ENCODE results near the gene ANKRD13A. TPM values are rescaled to one million over a fixed set of nuclear protein-coding genes. Genes with fewer than 3 reads are reported as not detected.
"Not testable (repeated sequence)": the region's sequence is repeated elsewhere in the genome, so short reads cannot be mapped to it uniquely, and the experiment has no call there.

Gene ANKRD13A
- total and polyA plus RNA-seq, 7 donors = 6.8 to 16.3 (median 9.0) TPM

DNA sequence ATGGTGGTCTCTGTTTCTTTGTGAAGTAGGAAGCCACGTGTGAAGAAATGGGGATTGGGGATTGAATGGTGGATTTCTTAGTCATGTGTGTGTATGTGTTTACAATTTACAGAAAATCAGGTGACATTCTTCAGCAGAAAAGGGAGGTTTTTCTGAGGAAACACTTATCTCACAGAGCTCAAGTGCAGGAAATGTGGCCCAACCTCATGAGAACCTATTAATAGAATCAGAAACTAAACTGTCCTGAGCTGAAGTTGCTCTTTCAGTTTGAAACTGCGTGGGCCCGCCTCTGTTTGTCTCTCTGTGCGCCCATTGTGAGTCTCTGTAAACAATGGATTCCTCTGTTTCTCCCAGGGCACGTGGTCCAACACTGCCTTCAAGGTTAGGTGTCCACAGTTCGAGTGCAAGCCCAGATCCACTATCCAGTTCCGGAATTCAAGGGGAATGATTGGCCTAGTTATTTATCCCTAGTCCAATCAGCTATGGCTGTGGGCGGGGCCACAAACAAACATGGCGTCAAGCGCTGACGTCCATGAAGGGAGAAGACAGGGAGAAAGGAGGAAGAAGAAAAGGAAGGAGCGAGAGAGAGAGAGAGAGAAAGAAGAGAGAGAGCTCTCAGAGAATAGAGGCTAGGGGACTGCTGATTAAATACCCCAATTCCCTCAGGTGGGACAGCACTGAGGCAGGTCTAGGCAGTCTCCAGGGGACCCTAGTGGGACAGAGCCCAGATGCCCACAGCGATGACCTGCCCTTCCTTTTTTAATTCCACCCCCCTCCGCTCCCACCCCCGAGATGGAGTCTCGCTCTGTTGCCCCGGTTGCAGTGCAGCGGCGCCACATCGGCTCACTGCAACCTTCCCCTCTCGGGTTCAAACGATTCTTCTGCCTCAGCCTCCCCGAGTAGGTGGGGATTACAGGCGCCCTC is 80.5 kb downstream of the ANKRD13A start:
- DNase-seq = peak; percentile 34 to 62
- H3K4me1 ChIP-seq = no peaks in the 10 kb centered on the region
- intact Hi-C loops (cut with DNase I) = no loop called here
- 81 to 82% (median 82%) methylated on average over 24 of the region's 24 CpGs for WGBS, 3 donors
- no peaks in the 10 kb centered on the region for H3K9me3 ChIP-seq
- peak in 1 of 4 donors; percentile 24 for ATAC-seq
- H3K27me3 ChIP-seq (ENCODE audit: insufficient read depth in 3 of 3, low read length in 2 of 3) = no peaks in the 10 kb centered on the region
- no peak overlapping the region for H3K4me3 ChIP-seq
- no peak overlapping the region for H3K27ac ChIP-seq
- TF ChIP-seq CTCF (IDR thresholded peaks at IDR 0.05) = no peak
- H3K36me3 ChIP-seq (ENCODE audit: insufficient read depth in 1 of 2, low read depth in 1 of 2) = no peaks in the 10 kb centered on the region

DNA sequence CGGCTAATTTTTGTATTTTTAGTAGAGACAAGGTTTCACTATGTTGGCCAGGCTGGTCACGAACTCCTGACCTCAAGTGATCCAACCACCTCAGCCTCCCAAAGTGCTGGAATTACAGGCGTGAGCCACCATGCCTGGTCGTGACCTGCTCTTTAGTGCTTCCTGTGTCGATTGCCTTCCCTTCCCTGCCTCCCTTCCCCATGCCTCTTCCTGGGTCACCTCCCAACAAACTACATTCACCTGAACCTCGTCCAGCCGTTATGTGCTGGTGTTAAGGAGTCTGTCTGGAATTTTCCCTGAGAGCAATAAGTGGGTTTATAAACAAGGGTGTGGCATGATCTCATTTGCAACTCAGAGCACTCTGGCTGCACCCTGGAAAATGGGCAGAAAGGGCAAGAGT is 81.2 kb downstream of the ANKRD13A start:
- H3K27ac ChIP-seq = no peak overlapping the region
- ATAC-seq = no peak
- DNase-seq = no peak
- WGBS, 3 donors = 83 to 91% (median 87%) methylated on average over 7 of the region's 7 CpGs
- TF ChIP-seq CTCF (IDR thresholded peaks at IDR 0.05) = no peak
- no peaks in the 10 kb centered on the region for H3K27me3 ChIP-seq (ENCODE audit: insufficient read depth in 3 of 3, low read length in 2 of 3)
- intact Hi-C loops (cut with DNase I) = no loop called here
- H3K36me3 ChIP-seq (ENCODE audit: insufficient read depth in 1 of 2, low read depth in 1 of 2) = no peaks in the 10 kb centered on the region
- no peak overlapping the region for H3K4me3 ChIP-seq
- no peaks in the 10 kb centered on the region for H3K9me3 ChIP-seq
- no peaks in the 10 kb centered on the region for H3K4me1 ChIP-seq

DNA sequence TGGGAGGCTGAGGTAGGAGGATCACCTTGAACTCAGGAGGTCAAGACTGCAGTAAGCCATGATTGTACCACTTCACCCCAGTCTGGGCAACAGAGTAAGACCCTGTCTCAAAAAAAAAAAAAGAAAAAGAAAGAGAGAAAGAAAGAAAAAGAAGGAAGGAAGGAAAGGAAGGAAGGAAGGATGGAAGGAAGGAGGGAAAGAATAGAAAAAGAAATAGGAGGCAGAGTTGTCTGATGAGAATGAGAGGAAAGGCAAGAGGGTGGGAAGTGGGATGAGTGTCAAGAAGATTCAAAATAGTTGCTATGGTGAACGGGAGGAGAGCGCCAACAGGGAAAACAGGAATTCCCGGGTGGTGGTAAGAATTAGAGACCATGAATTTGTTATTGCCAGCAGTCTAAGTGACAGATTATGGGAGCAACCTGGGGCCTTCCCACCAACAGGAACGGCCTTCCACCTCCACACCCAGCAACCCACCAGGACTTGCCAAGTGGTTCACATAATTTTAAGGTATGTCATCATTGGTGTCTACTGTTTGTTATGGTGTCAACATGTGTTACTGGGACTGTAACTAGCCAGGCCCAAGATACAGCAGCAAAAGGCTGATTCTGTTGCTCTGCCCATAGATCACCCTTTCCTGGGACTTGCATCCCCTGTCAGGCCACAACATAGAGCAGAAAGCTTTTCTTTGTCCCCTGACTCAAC is 85.2 kb downstream of the ANKRD13A start:
- no peak for ATAC-seq
- H3K36me3 ChIP-seq (ENCODE audit: insufficient read depth in 1 of 2, low read depth in 1 of 2) = no peaks in the 10 kb centered on the region
- WGBS, 3 donors = 45 to 71% (median 69%) methylated on average over 4 of the region's 4 CpGs
- no peak overlapping the region for H3K27ac ChIP-seq
- no peak overlapping the region for H3K4me3 ChIP-seq
- intact Hi-C loops (cut with DNase I) = no loop called here
- DNase-seq = no peak
- TF ChIP-seq CTCF (IDR thresholded peaks at IDR 0.05) = no peak
- H3K27me3 ChIP-seq (ENCODE audit: insufficient read depth in 3 of 3, low read length in 2 of 3) = no peaks in the 10 kb centered on the region
- no peaks in the 10 kb centered on the region for H3K9me3 ChIP-seq
- no peaks in the 10 kb centered on the region for H3K4me1 ChIP-seq

DNA sequence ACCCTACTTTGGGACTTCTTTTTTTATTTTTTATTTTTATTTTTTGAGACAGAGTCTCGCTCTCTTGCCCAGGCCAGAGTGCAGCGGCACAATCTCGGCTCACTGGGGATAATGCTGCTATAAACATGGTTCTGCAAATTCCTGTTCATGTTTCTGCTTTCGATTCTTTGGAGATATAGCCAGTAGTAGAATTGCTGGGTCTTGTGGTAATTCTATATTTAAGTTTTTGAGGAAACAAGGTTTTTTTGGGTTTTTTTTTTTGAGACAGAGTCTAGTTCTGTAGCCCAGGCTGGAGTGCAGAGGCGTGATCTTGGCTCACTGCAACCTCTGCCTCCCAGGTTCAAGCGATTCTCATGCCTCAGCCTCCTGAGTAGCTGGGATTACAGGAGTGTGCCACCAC is 89.0 kb downstream of the ANKRD13A start:
- WGBS, 3 donors = 84 to 89% (median 85%) methylated on average over 6 of the region's 6 CpGs

GRCh38 chr12:110088936-110089335 is 89.7 kb downstream of the ANKRD13A start:
- H3K27ac ChIP-seq = no peak overlapping the region
- intact Hi-C loops (cut with DNase I) = no loop called here
- peak in 1 of 4 donors; percentile 24 for ATAC-seq

More for the DNA sequence above, 89.0 kb downstream of the ANKRD13A start:
- ATAC-seq; H3K4me1 ChIP-seq; H3K36me3 ChIP-seq (ENCODE audit: insufficient read depth in 1 of 2, low read depth in 1 of 2); H3K27ac ChIP-seq; H3K27me3 ChIP-seq (ENCODE audit: insufficient read depth in 3 of 3, low read length in 2 of 3); DNase-seq; H3K4me3 ChIP-seq; intact Hi-C loops (cut with DNase I); H3K9me3 ChIP-seq: not testable (repeated sequence)

More at GRCh38 chr12:110088936-110089335, 89.7 kb downstream of the ANKRD13A start:
- no peak overlapping the region for H3K4me3 ChIP-seq
- H3K9me3 ChIP-seq = no peaks in the 10 kb centered on the region
- no peak for TF ChIP-seq CTCF (IDR thresholded peaks at IDR 0.05)
- no peaks in the 10 kb centered on the region for H3K4me1 ChIP-seq
- no peak for DNase-seq
- WGBS, 3 donors = 81 to 86% (median 81%) methylated on average over 5 of the region's 5 CpGs
- peaks cover 0 to 4% (median 1%) of the 10 kb centered on the region in 3 donors for H3K27me3 ChIP-seq (ENCODE audit: insufficient read depth in 3 of 3, low read length in 2 of 3)
- H3K36me3 ChIP-seq (ENCODE audit: insufficient read depth in 1 of 2, low read depth in 1 of 2) = no peaks in the 10 kb centered on the region

Measured in psoas muscle (tissue), 8 donors.